GM23338 (cell line): ENCODE results near the gene SARDH. TPM values are rescaled to one million over a fixed set of nuclear protein-coding genes. Genes with fewer than 3 reads are reported as not detected.

ENCODE experiments used
- ATAC-seq: fragments of 200-7000 bp; cut with Tn5 transposase; 3 replicates; pipeline ENCODE4 v1.9.1; 2020
- DNase-seq: peaks from one replicate; pipeline ENCODE4 v3.0.0-alpha.2; 2015; ENCODE audit warnings: low spot score
- H2AFZ ChIP-seq: fragments of 200-600 bp; sonication (generic); 2 replicates; pipeline ENCODE4 v1.8.0; 2016; ENCODE audit warnings: antibody characterized with exemption, mild to moderate bottlenecking, moderate library complexity
- H3F3A ChIP-seq: fragments of 200-600 bp; sonication (generic); replicated peaks from 2 replicates; pipeline ENCODE4 v1.8.0; 2017; ENCODE audit warnings: antibody characterized with exemption, mixed run types, low read depth
- H3K27ac ChIP-seq: fragments of 200-600 bp; sonication (generic); 2 replicates; pipeline ENCODE4 v1.6.1; 2016; ENCODE audit warnings: low read depth
- H3K27me3 ChIP-seq: fragments of 200-600 bp; sonication (generic); 2 replicates; pipeline ENCODE4 v1.8.0; 2016; ENCODE audit warnings: mild to moderate bottlenecking, mixed run types, moderate library complexity; ENCODE audit not compliant: insufficient read depth
- H3K36me3 ChIP-seq: fragments of 200-600 bp; sonication (generic); 2 replicates; pipeline ENCODE4 v1.8.0; 2016; ENCODE audit warnings: mild to moderate bottlenecking; ENCODE audit not compliant: insufficient read depth
- H3K4me1 ChIP-seq: fragments of 200-600 bp; sonication (generic); 2 replicates; pipeline ENCODE4 v1.8.0; 2016; ENCODE audit warnings: mild to moderate bottlenecking, moderate library complexity; ENCODE audit not compliant: insufficient read depth
- H3K4me2 ChIP-seq: fragments of 200-600 bp; sonication (generic); 2 replicates; pipeline ENCODE4 v1.7.1; 2017; ENCODE audit warnings: mixed run types
- H3K4me3 ChIP-seq: fragments of 200-600 bp; sonication (generic); 2 replicates; pipeline ENCODE4 v1.6.1; 2016; ENCODE audit warnings: mixed run types
- H3K79me2 ChIP-seq: fragments of 200-600 bp; sonication (generic); replicated peaks from 2 replicates; pipeline ENCODE4 v1.8.0; 2017; ENCODE audit warnings: mild to moderate bottlenecking; ENCODE audit not compliant: insufficient read depth
- H3K9me2 ChIP-seq: fragments of 200-600 bp; sonication (generic); 2 replicates; pipeline ENCODE4 v1.8.0; 2017; ENCODE audit not compliant: insufficient read depth
- H4K20me1 ChIP-seq: fragments of 200-600 bp; sonication (generic); replicated peaks from 2 replicates; pipeline ENCODE4 v1.8.0; 2017; ENCODE audit warnings: mild to moderate bottlenecking; ENCODE audit not compliant: insufficient read depth
- H3K27ac Mint-ChIP-seq: 2 replicates; pipeline ENCODE4 v1.8.0; 2020; ENCODE audit warnings: inconsistent platforms, mild to moderate bottlenecking, moderate library complexity, mixed read lengths
- H3K27me3 Mint-ChIP-seq: 3 replicates; pipeline ENCODE4 v1.8.0; 2022; ENCODE audit warnings: low read depth, mild to moderate bottlenecking, moderate library complexity, mixed read lengths, inconsistent platforms; ENCODE audit not compliant: insufficient read depth, poor library complexity
- H3K36me3 Mint-ChIP-seq: 3 replicates; pipeline ENCODE4 v1.8.0; 2021; ENCODE audit warnings: low read depth, mild to moderate bottlenecking, inconsistent platforms, moderate library complexity, mixed read lengths
- H3K4me1 Mint-ChIP-seq: 3 replicates; pipeline ENCODE4 v1.8.0; 2020; ENCODE audit warnings: mild to moderate bottlenecking, inconsistent platforms, mixed read lengths
- H3K4me3 Mint-ChIP-seq: 3 replicates; pipeline ENCODE4 v1.8.0; 2021; ENCODE audit warnings: moderate library complexity, mild to moderate bottlenecking, inconsistent platforms, mixed read lengths
- H3K9me3 Mint-ChIP-seq: 3 replicates; pipeline ENCODE4 v1.8.0; 2020; ENCODE audit warnings: moderate library complexity, mild to moderate bottlenecking, inconsistent platforms, mixed read lengths
- CREB1 ChIP-seq: fragments of 250-450 bp; sonication (Bioruptor Pico); IDR thresholded peaks from 2 replicates; pipeline ENCODE4 v1.5.0; 2020; ENCODE audit warnings: low read depth, mild to moderate bottlenecking, moderate library complexity
- CTCF ChIP-seq, 2 experiments: fragments of 200-600 bp in 1 of 2; sonication (generic) in 1 of 2; conservative IDR thresholded peaks; 2 replicates each; pipeline versions ENCODE4 v1.5.1 to v1.6.1; 2016 to 2017; ENCODE audit warnings: antibody characterized with exemption in 2 of 2, low read depth in 2 of 2, mild to moderate bottlenecking in 2 of 2, moderate library complexity in 1 of 2
- ETS1 ChIP-seq: IDR thresholded peaks from 2 replicates; pipeline ENCODE4 v1.6.1; 2016; ENCODE audit warnings: antibody characterized with exemption
- EZH2 ChIP-seq: fragments of 200-600 bp; sonication (generic); IDR thresholded peaks from one replicate; pipeline ENCODE4 v1.8.0; 2017; ENCODE audit warnings: antibody characterized with exemption, mild to moderate bottlenecking, low read depth; ENCODE audit not compliant: unreplicated experiment
- EZH2phosphoT487 ChIP-seq: fragments of 200-600 bp; sonication (generic); IDR thresholded peaks from one replicate; pipeline ENCODE4 v1.8.1; 2018; ENCODE audit warnings: antibody characterized with exemption; ENCODE audit not compliant: unreplicated experiment
- JUNB ChIP-seq: IDR thresholded peaks from one replicate; pipeline ENCODE4 v1.6.1; 2016; ENCODE audit warnings: antibody characterized with exemption; ENCODE audit not compliant: unreplicated experiment
- NANOG ChIP-seq: IDR thresholded peaks from 2 replicates; pipeline ENCODE4 v1.6.1; 2016; ENCODE audit warnings: antibody characterized with exemption, borderline replicate concordance
- POLR2AphosphoS5 ChIP-seq: IDR thresholded peaks from 2 replicates; pipeline ENCODE4 v1.6.1; 2016; ENCODE audit warnings: antibody characterized with exemption, low read depth
- REST ChIP-seq: IDR thresholded peaks from one replicate; pipeline ENCODE4 v1.6.1; 2018; ENCODE audit warnings: antibody characterized with exemption; ENCODE audit not compliant: unreplicated experiment
- STAT1 ChIP-seq: IDR thresholded peaks from one replicate; pipeline ENCODE4 v1.6.1; 2016; ENCODE audit warnings: antibody characterized with exemption; ENCODE audit not compliant: unreplicated experiment
- ZNF114 ChIP-seq: fragments of 250-450 bp; sonication (Bioruptor Pico); IDR thresholded peaks from 2 replicates; pipeline ENCODE4 v1.5.0; 2020; ENCODE audit warnings: mild to moderate bottlenecking, moderate library complexity
- ZNF331 ChIP-seq: fragments of 250-450 bp; sonication (Bioruptor Pico); IDR thresholded peaks from 2 replicates; pipeline ENCODE4 v1.5.0; 2020; ENCODE audit warnings: low read depth, mild to moderate bottlenecking, moderate library complexity
- ZNF462 ChIP-seq: fragments of 250-450 bp; sonication (Bioruptor Pico); IDR thresholded peaks from 2 replicates; pipeline ENCODE4 v1.5.0; 2020; ENCODE audit warnings: mild to moderate bottlenecking, moderate library complexity
- polyA plus RNA-seq: library from polyadenylated mRNA; unstranded; fragments of >200 nt; fragmentation: Nextera tagmentation; extraction: Ambion mirVana; gene quantifications from 2 replicates; pipeline ENCODE4 v1.2.1, GENCODE V29; 2016
- total RNA-seq: library from RNA; depleted of rRNA; stranded (reverse); fragments of >200 nt; shearing (Covaris generic); gene quantifications from 2 replicates; pipeline ENCODE4 v1.2.3, GENCODE V29; 2014

Gene SARDH
- total and polyA plus RNA-seq, 2 experiments from 2014 or later = 2.8 to 10.4 TPM

- H3K27ac Mint-ChIP-seq = no peak overlapping the region
- no peak for TF ChIP-seq ZNF114 (CRISPR knock-in tag)
- TF ChIP-seq EZH2phosphoT487 = no peak
- TF ChIP-seq CREB1 (CRISPR knock-in tag) = no peak
- no peak for TF ChIP-seq POLR2AphosphoS5
- TF ChIP-seq EZH2 = no peak
- no peak for TF ChIP-seq REST
- no peak for TF ChIP-seq ZNF462 (CRISPR knock-in tag)
- TF ChIP-seq ZNF331 (CRISPR knock-in tag) = no peak
- TF ChIP-seq STAT1 = no peak
- no peak for TF ChIP-seq CTCF (conservative IDR thresholded peaks at IDR 0.05; ENCODE audit: low read depth in 2 of 2)
- no peak for TF ChIP-seq JUNB
- TF ChIP-seq ETS1 = no peak
- TF ChIP-seq NANOG = no peak
- no peak for DNase-seq
These were observed 7.0 kb downstream of the SARDH start for GRCh38 chr9:133730994-133731715.

More at GRCh38 chr9:133730994-133731715, 7.0 kb downstream of the SARDH start:
- Histone ChIP-seq H3K36me3 (no peaks in the 10 kb centered on the region), H3K9me2 (no peaks in the 10 kb centered on the region), H4K20me1 (no peaks in the 10 kb centered on the region), H3K4me3 (no peak overlapping the region), H3K27me3 (no peaks in the 10 kb centered on the region), H3K79me2 (no peaks in the 10 kb centered on the region), H2AFZ (no peak overlapping the region), H3K4me2 (no peak overlapping the region), H3F3A (no peaks in the 10 kb centered on the region), H3K4me1 (peaks cover 10% of the 10 kb centered on the region), H3K27ac (no peak overlapping the region)
- H3K4me3 Mint-ChIP-seq = no peak overlapping the region
- no peaks in the 10 kb centered on the region; the same call in 2 of the 3 replicates for H3K36me3 Mint-ChIP-seq
- H3K4me1 Mint-ChIP-seq = peaks cover 16% of the 10 kb centered on the region
- peaks cover 13% of the 10 kb centered on the region for H3K27me3 Mint-ChIP-seq
- H3K9me3 Mint-ChIP-seq = no peaks in the 10 kb centered on the region
- no peak for ATAC-seq
